Parathyroid adenoma (tissue), 2 donors: ENCODE measurements around the gene TMEM201.
A peak's percentile ranks its signal among the peaks of the same experiment; 100 is the strongest.

ENCODE experiments used
- H2AFZ ChIP-seq: fragments of 300-600 bp; sonication (generic); one replicate; pipeline ENCODE4 v1.7.0; 2017; ENCODE audit warnings: antibody characterized with exemption, mild to moderate bottlenecking
- H3K27ac ChIP-seq: fragments of 300-600 bp; sonication (generic); one replicate; pipeline ENCODE4 v1.7.0; 2017
- H3K27me3 ChIP-seq: fragments of 300-600 bp; sonication (generic); one replicate; pipeline ENCODE4 v1.7.0; 2017; ENCODE audit warnings: low read length; ENCODE audit not compliant: control insufficient read depth, insufficient read depth
- H3K36me3 ChIP-seq: fragments of 300-600 bp; sonication (generic); one replicate; pipeline ENCODE4 v1.7.0; 2017; ENCODE audit warnings: low read length; ENCODE audit not compliant: control insufficient read depth, insufficient read depth
- H3K4me1 ChIP-seq: fragments of 300-600 bp; sonication (generic); one replicate; pipeline ENCODE4 v1.7.0; 2017; ENCODE audit warnings: control low read depth
- H3K4me2 ChIP-seq: fragments of 300-600 bp; sonication (generic); one replicate; pipeline ENCODE4 v1.7.0; 2017; ENCODE audit warnings: low read length
- H3K4me3 ChIP-seq: fragments of 300-600 bp; sonication (generic); one replicate; pipeline ENCODE4 v1.7.0; 2017; ENCODE audit warnings: low read depth, low read length
- H3K79me2 ChIP-seq: fragments of 300-600 bp; sonication (generic); one replicate; pipeline ENCODE4 v1.7.0; 2017; ENCODE audit warnings: control low read depth
- H3K9ac ChIP-seq: fragments of 300-600 bp; sonication (generic); one replicate; pipeline ENCODE4 v1.7.0; 2017; ENCODE audit warnings: mild to moderate bottlenecking
- H3K9me3 ChIP-seq: fragments of 300-600 bp; sonication (generic); one replicate; pipeline ENCODE4 v1.7.0; 2017; ENCODE audit warnings: low read length; ENCODE audit not compliant: control insufficient read depth
- TF ChIP-seq, protein P1 (sequence below): fragments of 300-600 bp; sonication (generic); IDR thresholded peaks from one replicate; pipeline ENCODE4 v1.7.0; 2017; ENCODE audit warnings: antibody characterized with exemption, mild to moderate bottlenecking
- donor health status: primary hyperparathyroidism.

TMEM201 gene

DNA sequence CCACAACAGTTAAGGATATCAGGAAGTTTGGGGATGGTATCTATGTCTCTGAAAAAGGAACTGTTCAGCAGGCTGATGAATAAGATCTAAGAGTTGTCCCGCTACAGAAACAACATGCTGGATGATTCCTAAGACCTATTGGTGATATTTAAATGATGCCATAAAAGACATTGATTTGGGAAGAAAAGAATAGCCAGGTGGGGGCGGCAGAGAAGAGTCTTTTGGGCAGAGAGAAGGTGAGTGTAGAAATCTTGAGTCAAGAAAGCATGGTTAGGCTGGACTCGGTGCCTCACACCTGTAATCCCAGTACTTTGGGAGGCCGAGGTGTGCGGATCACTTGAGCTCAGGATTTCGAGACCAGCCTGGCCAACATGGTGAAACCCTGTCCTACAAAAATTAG, 11.8 kb upstream of the TMEM201 start:
- H3K27me3 ChIP-seq, result no peaks in the 10 kb centered on the region
- H3K9ac ChIP-seq, result no peak overlapping the region
- no peaks in the 10 kb centered on the region for H3K9me3 ChIP-seq
- H2AFZ ChIP-seq, result no peak overlapping the region
- TF ChIP-seq, protein P1, sequence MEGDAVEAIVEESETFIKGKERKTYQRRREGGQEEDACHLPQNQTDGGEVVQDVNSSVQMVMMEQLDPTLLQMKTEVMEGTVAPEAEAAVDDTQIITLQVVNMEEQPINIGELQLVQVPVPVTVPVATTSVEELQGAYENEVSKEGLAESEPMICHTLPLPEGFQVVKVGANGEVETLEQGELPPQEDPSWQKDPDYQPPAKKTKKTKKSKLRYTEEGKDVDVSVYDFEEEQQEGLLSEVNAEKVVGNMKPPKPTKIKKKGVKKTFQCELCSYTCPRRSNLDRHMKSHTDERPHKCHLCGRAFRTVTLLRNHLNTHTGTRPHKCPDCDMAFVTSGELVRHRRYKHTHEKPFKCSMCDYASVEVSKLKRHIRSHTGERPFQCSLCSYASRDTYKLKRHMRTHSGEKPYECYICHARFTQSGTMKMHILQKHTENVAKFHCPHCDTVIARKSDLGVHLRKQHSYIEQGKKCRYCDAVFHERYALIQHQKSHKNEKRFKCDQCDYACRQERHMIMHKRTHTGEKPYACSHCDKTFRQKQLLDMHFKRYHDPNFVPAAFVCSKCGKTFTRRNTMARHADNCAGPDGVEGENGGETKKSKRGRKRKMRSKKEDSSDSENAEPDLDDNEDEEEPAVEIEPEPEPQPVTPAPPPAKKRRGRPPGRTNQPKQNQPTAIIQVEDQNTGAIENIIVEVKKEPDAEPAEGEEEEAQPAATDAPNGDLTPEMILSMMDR, result no peak
- no peak overlapping the region for H3K27ac ChIP-seq
- H3K79me2 ChIP-seq, result no peaks in the 10 kb centered on the region
- H3K36me3 ChIP-seq, result no peaks in the 10 kb centered on the region
- no peaks in the 10 kb centered on the region for H3K4me1 ChIP-seq
- H3K4me3 ChIP-seq, result no peak overlapping the region
- no peak overlapping the region for H3K4me2 ChIP-seq

DNA sequence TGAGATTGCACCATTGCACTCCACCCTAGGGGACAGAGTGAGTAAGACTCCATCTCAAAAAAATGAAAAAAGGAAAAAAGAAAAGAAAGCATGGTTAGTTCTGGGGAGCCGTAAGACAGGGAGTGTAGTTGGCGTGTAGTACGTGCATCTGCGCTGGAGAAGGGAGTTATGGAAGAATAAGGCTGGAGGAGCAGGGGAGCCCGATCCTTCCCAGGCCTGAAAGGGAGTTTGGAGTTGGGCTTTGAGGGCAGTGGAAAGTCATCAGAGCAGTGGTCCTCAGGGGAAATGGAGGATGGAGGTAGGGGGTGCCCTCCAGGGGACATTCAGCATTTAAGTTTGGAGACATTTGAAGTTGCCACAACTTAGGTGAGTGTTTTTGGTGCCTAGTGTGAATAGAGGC, 11.3 kb upstream of the TMEM201 start:
- no peak overlapping the region for H3K4me3 ChIP-seq
- H3K79me2 ChIP-seq, result no peaks in the 10 kb centered on the region
- H3K9me3 ChIP-seq, result no peaks in the 10 kb centered on the region
- no peak overlapping the region for H3K9ac ChIP-seq
- no peaks in the 10 kb centered on the region for H3K36me3 ChIP-seq
- H3K4me1 ChIP-seq, result no peaks in the 10 kb centered on the region
- no peaks in the 10 kb centered on the region for H3K27me3 ChIP-seq
- no peak overlapping the region for H2AFZ ChIP-seq
- TF ChIP-seq, protein P1, result no peak
- no peak overlapping the region for H3K27ac ChIP-seq
- no peak overlapping the region for H3K4me2 ChIP-seq

DNA sequence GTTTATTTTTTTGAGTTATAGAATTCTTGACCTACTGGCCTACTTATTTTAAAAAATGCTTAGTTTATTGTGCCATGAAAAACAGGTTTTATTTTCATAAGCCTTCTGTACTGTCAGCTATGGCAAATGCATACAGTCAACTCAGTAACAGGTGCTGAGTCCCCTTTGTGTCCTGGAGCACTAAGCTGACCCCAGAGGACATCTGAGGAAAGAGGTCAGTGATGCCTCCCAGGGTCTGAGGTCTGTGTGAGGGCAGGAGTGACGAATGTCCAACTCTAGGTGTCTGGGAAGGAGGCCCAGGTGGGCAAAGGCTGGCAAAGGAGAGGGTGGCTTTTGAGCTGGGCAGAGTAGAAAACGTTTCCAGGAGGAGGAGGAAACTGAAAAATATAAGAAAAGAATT, 7.8 kb upstream of the TMEM201 start:
- TF ChIP-seq, protein P1, result no peak
- no peaks in the 10 kb centered on the region for H3K36me3 ChIP-seq
- no peaks in the 10 kb centered on the region for H3K4me1 ChIP-seq
- no peak overlapping the region for H3K9ac ChIP-seq
- H3K79me2 ChIP-seq, result no peaks in the 10 kb centered on the region
- H3K9me3 ChIP-seq, result no peaks in the 10 kb centered on the region
- no peak overlapping the region for H3K27ac ChIP-seq
- no peak overlapping the region for H3K4me2 ChIP-seq
- no peaks in the 10 kb centered on the region for H3K27me3 ChIP-seq
- H3K4me3 ChIP-seq, result no peak overlapping the region
- H2AFZ ChIP-seq, result no peak overlapping the region

DNA sequence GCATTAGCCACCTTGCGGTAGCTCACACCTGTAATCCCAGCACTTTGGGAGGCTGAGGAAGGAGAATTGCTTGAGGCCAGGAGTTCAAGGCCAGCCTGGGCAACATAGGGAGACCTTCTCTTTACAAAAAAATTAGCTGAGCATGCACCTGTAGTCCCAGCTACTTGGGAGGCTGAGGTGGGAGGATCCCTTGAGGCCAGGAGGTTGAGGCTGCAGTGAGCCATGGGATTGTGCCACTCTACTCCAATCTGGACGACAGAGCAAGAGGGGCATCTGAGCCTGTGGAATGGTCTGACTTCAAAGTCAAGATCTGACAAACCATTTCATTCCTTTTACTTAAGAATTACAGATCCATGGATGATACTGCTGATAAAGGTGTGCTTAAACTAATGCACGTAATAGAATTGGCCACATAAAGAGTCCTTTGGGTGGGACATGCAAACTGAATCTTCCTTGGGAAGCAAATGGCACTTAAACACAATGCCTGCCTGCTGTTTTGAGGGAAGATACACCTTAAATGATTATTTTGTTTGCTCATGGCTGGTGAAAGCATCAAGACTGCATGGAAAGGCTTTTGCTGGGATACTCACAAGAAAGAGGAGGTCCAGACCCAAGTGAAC, 2.5 kb upstream of the TMEM201 start:
- H3K4me2 ChIP-seq, result no peak overlapping the region
- H3K27me3 ChIP-seq, result no peaks in the 10 kb centered on the region
- H3K4me3 ChIP-seq, result no peak overlapping the region
- H3K9ac ChIP-seq, result no peak overlapping the region
- peaks cover 3% of the 10 kb centered on the region for H3K79me2 ChIP-seq
- no peaks in the 10 kb centered on the region for H3K9me3 ChIP-seq
- TF ChIP-seq, protein P1, result no peak
- no peaks in the 10 kb centered on the region for H3K4me1 ChIP-seq
- H3K27ac ChIP-seq, result no peak overlapping the region
- no peaks in the 10 kb centered on the region for H3K36me3 ChIP-seq
- no peak overlapping the region for H2AFZ ChIP-seq

DNA sequence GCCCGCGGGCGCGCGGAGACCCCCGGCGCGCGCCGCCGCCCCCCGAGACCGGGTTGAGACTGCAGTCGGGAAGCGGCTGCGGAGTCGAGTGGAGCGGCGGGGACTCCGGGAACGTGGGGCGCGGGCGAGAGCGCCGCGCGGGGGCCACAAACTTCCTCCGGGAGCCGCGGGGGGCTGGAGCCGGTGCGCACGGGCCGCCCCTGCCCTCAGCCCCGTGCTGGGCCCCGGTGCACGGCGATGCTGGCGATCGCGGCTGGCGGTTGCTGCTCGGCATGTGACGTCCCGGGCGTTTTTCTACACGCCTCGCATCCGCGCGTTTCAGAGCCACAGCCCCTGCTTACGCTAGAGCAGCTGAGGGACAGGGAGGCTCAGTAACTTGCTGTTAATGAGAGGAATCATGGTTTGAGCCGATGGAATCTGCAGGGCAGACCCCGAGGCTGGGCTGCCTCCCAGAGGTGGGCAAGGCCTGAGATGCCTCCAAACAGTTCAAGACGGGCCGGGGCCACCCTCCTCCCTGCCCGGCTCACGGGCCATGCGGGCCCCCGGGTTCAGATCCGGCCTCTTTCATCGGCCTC, 520 bp downstream of the TMEM201 start:
- Histone ChIP-seq H3K4me2 (peak overlapping the region; percentile 74), H3K9me3 (no peaks in the 10 kb centered on the region), H3K4me3 (peak overlapping the region; percentile 63), H3K4me1 (peaks cover 12% of the 10 kb centered on the region), H3K9ac (no peak overlapping the region), H2AFZ (peak overlapping the region; percentile 53), H3K27ac (no peak overlapping the region), H3K79me2 (peaks cover 9% of the 10 kb centered on the region), H3K27me3 (no peaks in the 10 kb centered on the region), H3K36me3 (no peaks in the 10 kb centered on the region)
- TF ChIP-seq, protein P1, result no peak
